SK-N-SH (cell line): ENCODE results near the gene DAB2.

Experiments
- CTCF ChIP-seq: fragments of 200-600 bp; sonication (generic); IDR thresholded peaks from 2 replicates; pipeline ENCODE4 v1.6.1; 2017; ENCODE audit warnings: antibody characterized with exemption, mild to moderate bottlenecking, moderate library complexity
- FOXJ3 ChIP-seq: sonication (generic); formaldehyde crosslinking; IDR thresholded peaks from 2 replicates; pipeline ENCODE4 v1.5.1; 2020; ENCODE audit warnings: mild to moderate bottlenecking, missing genetic modification reagents
- POLR2AphosphoS5 ChIP-seq: IDR thresholded peaks from 2 replicates; pipeline ENCODE4 v1.6.1; 2012; ENCODE audit warnings: low read depth, low read length
- REST ChIP-seq: IDR thresholded peaks from 2 replicates; pipeline ENCODE4 v1.6.1; 2012; ENCODE audit warnings: mild to moderate bottlenecking, low read depth, low read length, moderate library complexity
- RFX5 ChIP-seq: IDR thresholded peaks from 2 replicates; pipeline ENCODE4 v1.6.1; 2012; ENCODE audit warnings: mild to moderate bottlenecking, improper control_type of control experiment, low read length
- SMC3 ChIP-seq: IDR thresholded peaks from 2 replicates; pipeline ENCODE4 v1.6.1; 2012; ENCODE audit warnings: low read depth, low read length, improper control_type of control experiment
- TAF1 ChIP-seq: IDR thresholded peaks from 2 replicates; pipeline ENCODE4 v1.6.1; 2012; ENCODE audit warnings: low read depth, mild to moderate bottlenecking, low read length, moderate library complexity, borderline replicate concordance

GRCh38 chr5:39369123-39369815 is 55.5 kb downstream of the DAB2 start:
- TF ChIP-seq CTCF: no peak
- no peak for TF ChIP-seq RFX5
- no peak for TF ChIP-seq TAF1
- TF ChIP-seq FOXJ3 (CRISPR knock-in tag): no peak
- TF ChIP-seq REST: no peak
- no peak for TF ChIP-seq POLR2AphosphoS5
- no peak for TF ChIP-seq SMC3
